GM21390 (cell line): ENCODE data around the gene FOSL1.
"Not testable (repeated sequence)": the region's sequence is repeated elsewhere in the genome, so short reads cannot be mapped to it uniquely, and the experiment has no call there.

Source experiments
- ATAC-seq: cut with Tn5 transposase; IDR thresholded peaks from one replicate; pipeline ENCODE4 v1.9.1; 2021; ENCODE audit not compliant: unreplicated experiment

The FOSL1 gene

GRCh38 chr11:65854852-65855837 lies 45.0 kb downstream of the FOSL1 start:
- no peak for ATAC-seq

DNA sequence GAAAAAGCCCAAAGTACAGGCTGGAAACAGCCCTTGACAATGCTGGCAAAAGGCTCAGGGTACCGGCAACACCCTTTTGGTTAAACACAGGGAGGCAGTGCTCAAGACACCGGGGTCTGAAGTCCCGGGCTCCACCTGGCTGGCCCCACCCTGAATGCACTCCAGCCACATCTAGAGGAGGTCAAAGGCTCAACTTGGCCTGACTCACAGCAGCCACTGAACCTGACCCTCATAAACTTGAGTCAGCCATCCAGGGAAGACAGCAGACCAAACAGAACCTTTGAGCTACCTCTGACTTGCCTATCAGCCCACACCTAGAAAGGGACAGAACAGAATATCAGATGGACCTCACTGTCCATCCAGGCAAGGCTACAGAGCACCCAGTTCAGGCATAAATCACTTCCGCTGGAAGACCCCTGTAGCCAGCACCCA lies 46.0 kb downstream of the FOSL1 start:
- no peak for ATAC-seq

DNA sequence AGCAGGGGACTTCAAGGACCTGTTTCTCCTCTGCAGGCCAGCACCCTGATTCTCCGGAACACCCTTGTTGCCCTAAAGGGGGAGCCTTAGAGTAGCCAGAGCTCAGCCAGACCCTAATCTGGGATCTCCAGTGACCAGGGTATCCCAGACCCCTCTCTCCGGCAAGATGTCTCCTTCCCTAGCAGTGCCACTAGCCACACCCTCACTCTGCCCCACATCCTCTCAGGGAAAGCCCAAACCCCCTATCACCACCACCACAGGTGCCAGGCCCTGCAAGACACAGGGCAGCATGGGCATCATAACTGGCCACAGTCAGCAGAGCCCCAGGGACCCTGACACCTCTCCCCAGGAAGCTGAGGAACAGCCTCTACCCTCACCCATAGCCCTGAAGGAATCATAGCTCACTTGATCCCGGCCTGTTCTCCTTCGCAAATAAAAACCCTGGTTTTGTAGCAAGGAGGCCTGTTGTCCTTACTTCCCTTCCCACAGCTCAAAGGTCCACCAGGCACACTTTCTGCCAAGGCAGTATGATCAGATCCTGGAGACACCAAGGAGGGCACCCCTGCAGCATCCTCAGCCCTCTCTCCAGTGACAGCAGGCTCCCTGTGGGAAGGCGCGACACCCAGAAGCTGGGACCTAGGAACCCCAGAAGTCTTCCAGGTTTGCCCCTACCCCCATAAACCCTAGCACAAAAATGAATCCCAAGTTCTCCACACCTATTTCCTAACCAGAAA lies 46.8 kb downstream of the FOSL1 start:
- ATAC-seq: no peak

DNA sequence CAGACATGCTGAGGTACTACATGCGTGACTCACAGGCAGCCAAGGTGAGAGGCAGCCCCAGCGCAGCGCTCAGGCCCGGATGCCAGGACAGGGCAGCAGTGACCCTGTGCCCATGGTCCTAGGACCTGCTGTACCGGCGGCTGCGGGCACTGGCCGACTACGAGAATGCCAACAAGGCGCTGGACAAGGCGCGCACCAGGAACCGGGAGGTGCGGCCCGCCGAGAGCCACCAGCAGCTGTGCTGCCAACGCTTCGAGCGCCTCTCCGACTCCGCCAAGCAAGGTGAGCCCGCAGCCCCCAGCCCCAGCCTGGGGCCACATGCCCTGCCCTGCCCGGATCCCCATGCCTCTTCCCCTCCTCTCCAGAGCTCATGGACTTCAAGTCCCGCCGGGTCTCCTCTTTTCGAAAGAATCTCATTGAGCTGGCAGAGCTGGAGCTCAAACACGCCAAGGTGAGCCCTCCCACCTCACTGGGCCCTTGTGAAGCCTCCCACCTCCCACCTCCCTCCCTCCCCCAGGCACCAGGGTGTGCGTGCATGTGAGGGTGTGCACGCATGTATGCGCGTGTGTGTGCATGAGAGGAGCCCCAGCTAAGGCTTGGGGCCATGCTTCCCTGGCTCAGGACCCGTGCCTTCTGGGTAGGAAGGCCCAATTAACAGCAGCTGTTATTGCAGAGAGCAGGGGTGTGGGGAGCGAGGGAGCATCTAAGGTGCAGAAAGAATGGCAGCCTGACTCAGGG lies 47.5 kb downstream of the FOSL1 start:
- ATAC-seq: no peak

- no peak for ATAC-seq
Measured at GRCh38 chr11:65851811-65852507, 48.2 kb downstream of the FOSL1 start.

DNA sequence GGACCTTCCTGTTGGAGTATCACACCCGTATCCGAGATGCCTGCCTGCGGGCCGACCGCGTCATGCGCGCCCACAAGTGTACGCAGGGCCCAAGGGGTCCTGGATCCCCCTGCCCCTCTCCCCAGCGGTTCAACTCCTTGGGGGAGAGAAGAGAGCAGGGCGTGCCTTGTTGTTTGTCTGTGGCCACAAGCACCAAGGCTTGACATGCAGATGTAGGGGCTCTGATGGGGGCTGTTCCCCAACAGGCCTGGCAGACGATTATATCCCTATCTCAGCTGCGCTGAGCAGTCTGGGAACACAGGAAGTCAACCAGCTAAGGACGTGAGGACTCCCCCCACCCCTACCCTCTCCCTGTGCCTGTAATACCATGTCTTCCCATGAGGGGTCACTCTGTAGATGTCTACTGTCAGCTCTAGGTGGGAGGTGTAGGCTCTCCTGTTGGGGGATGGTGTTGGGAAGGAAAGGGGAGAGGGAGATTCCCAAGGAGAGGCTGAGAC lies 49.1 kb downstream of the FOSL1 start:
- no peak for ATAC-seq

GRCh38 chr11:65850217-65851082 lies 49.7 kb downstream of the FOSL1 start:
- ATAC-seq: no peak

- ATAC-seq: no peak
Measured at GRCh38 chr11:65849771-65850216, 50.4 kb downstream of the FOSL1 start.

DNA sequence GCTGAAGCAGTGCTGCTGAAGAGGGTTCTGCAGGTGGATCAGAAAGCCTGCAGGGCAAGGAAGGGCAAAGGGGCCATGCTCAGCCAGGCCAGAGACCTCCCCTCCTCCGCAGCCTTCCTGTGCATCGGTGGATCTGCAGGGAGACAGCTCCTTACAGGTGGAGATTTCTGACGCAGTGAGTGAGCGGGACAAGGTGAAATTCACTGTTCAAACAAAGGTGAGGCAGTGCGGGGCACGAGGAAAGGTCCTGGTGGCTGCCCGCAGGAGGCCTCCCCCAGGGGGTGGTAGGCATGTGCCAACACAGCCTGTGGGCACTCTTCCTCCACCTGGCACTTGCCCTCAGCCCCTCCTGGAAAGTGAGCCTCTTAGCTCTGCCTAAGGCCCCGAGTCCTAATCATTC lies 50.8 kb downstream of the FOSL1 start:
- no peak for ATAC-seq

DNA sequence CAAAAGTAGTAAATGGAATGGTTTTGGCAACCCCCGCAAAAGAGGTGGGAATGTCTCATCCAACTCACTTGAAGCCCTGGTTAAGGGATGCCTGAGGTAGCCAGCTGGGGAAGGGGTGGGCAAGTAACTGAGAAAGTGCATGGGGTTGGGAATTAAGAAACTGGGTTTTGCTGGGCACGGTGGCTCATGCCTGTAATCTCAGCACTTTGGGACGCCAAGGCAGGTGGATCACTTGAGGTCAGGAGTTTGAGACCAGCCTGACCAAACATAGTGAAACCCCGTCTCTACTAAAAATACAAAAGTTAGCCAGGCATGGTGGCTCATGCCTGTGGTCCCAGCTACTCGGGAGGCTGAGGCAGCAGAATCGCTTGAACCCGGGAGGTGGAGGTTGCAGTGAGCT lies 51.5 kb downstream of the FOSL1 start:
- not testable (repeated sequence) for ATAC-seq

GRCh38 chr11:65847746-65848145 lies 52.4 kb downstream of the FOSL1 start:
- ATAC-seq: no peak

- no peak for ATAC-seq
Measured at GRCh38 chr11:65844231-65844872, 55.8 kb downstream of the FOSL1 start.

GRCh38 chr11:65843811-65844210 lies 56.4 kb downstream of the FOSL1 start:
- no peak for ATAC-seq

GRCh38 chr11:65842144-65842543 lies 58.0 kb downstream of the FOSL1 start:
- no peak for ATAC-seq
